SK-N-SH (cell line): ENCODE measurements around the gene C10orf90. TPM values are rescaled to one million over a fixed set of nuclear protein-coding genes. Genes with fewer than 3 reads are reported as not detected.

Source experiments
- CTCF ChIA-PET: fragments of 300-600, 350-600 bp; formaldehyde crosslinking; extraction: SDS; loops from one replicate; lab custom pipeline; 2021; lab: Yijun Ruan, JAX
- POLR2A ChIA-PET: fragments of 350-600 bp; sonication (Branson Sonifier 250); formaldehyde crosslinking; extraction: SDS; loops from one replicate; lab custom pipeline; 2020; ENCODE audit warnings: antibody characterized with exemption, inconsistent platforms; lab: Yijun Ruan, JAX
- DNase-seq: peaks from one replicate; pipeline ENCODE4 v3.0.0; 2012
- H2AFZ ChIP-seq: fragments of 200-600 bp; sonication (generic); 2 replicates; pipeline ENCODE4 v1.8.1; 2016; ENCODE audit warnings: antibody characterized with exemption, mild to moderate bottlenecking, low read depth
- H3F3A ChIP-seq: fragments of 200-600 bp; sonication (generic); replicated peaks from 2 replicates; pipeline ENCODE3; 2016; ENCODE audit warnings: antibody characterized with exemption, mild to moderate bottlenecking; ENCODE audit not compliant: insufficient read depth
- H3K27ac ChIP-seq, 2 experiments: fragments of 200-500 bp in 1 of 2; fragments of 200-600 bp in 1 of 2; sonication (Bioruptor generic) in 1 of 2; sonication (generic), shearing (Covaris generic) in 1 of 2; 2 replicates each; pipeline versions ENCODE4 v1.5.1 to v1.6.1; 2014 to 2016; ENCODE audit warnings: low read depth in 2 of 2, inconsistent platforms in 1 of 2, low read length in 1 of 2, mild to moderate bottlenecking in 1 of 2, mixed read lengths in 1 of 2
- H3K27me3 ChIP-seq: fragments of 200-600 bp; sonication (generic), shearing (Covaris generic); 2 replicates; pipeline ENCODE4 v1.6.1; 2016; ENCODE audit warnings: mixed run types; ENCODE audit not compliant: insufficient read depth
- H3K36me3 ChIP-seq, 2 experiments: fragments of 200-500 bp in 1 of 2; fragments of 200-600 bp in 1 of 2; sonication (Bioruptor generic) in 1 of 2; sonication (generic) in 1 of 2; replicated peaks in 1 of 2; 2 replicates each; pipeline versions ENCODE3 to v1.5.1; 2014 to 2016; ENCODE audit warnings: low read length in 1 of 2, mild to moderate bottlenecking in 1 of 2; ENCODE audit not compliant: insufficient read depth in 2 of 2, control insufficient read depth in 1 of 2
- H3K4me1 ChIP-seq, 2 experiments: fragments of 200-500 bp in 1 of 2; fragments of 200-600 bp in 1 of 2; sonication (Bioruptor generic) in 1 of 2; sonication (generic), shearing (Covaris generic) in 1 of 2; 2 replicates each; pipeline versions ENCODE4 v1.5.1 to v1.6.1; 2014 to 2016; ENCODE audit warnings: low read depth in 1 of 2, low read length in 1 of 2, mixed run types in 1 of 2; ENCODE audit not compliant: insufficient read depth in 2 of 2, control insufficient read depth in 1 of 2
- H3K4me2 ChIP-seq: fragments of 200-600 bp; sonication (generic), shearing (Covaris generic); 2 replicates; pipeline ENCODE4 v1.6.1; 2017; ENCODE audit warnings: mixed run types
- H3K4me3 ChIP-seq, 2 experiments: fragments of 200-500 bp in 1 of 2; fragments of 200-600 bp in 1 of 2; sonication (Bioruptor generic) in 1 of 2; sonication (generic), shearing (Covaris generic) in 1 of 2; 2 replicates each; pipeline versions ENCODE4 v1.5.1 to v1.8.1; 2014 to 2016; ENCODE audit warnings: low read depth in 2 of 2, inconsistent platforms in 1 of 2, low read length in 1 of 2, mild to moderate bottlenecking in 1 of 2, mixed read lengths in 1 of 2, moderate library complexity in 1 of 2
- H3K79me2 ChIP-seq: fragments of 200-600 bp; sonication (generic); 2 replicates; pipeline ENCODE4 v1.8.1; 2017; ENCODE audit warnings: mild to moderate bottlenecking; ENCODE audit not compliant: insufficient read depth
- H3K9ac ChIP-seq: fragments of 200-600 bp; sonication (generic); 2 replicates; pipeline ENCODE4 v1.6.1; 2017; ENCODE audit warnings: mixed run types
- H3K9me2 ChIP-seq: fragments of 200-600 bp; sonication (generic); 2 replicates; pipeline ENCODE4 v1.6.1; 2017; ENCODE audit warnings: mixed run types
- H3K9me3 ChIP-seq: fragments of 200-600 bp; sonication (generic); 2 replicates; pipeline ENCODE4 v1.6.1; 2017; ENCODE audit warnings: mixed run types, mild to moderate bottlenecking, moderate library complexity
- H4K20me1 ChIP-seq: fragments of 200-600 bp; sonication (generic); 2 replicates; pipeline ENCODE4 v1.6.1; 2017; ENCODE audit warnings: mild to moderate bottlenecking, mixed run types; ENCODE audit not compliant: insufficient read depth
- FOXM1 ChIP-seq: IDR thresholded peaks from 2 replicates; pipeline ENCODE4 v1.4.0; 2012; ENCODE audit warnings: low read depth, mild to moderate bottlenecking
- GATA2 ChIP-seq: sonication (generic); formaldehyde crosslinking; IDR thresholded peaks from 2 replicates; pipeline ENCODE4 v1.5.0; 2020; ENCODE audit warnings: mild to moderate bottlenecking, missing genetic modification reagents
- MEF2A ChIP-seq: IDR thresholded peaks from 2 replicates; pipeline ENCODE4 v1.4.0; 2012; ENCODE audit warnings: low read depth, borderline replicate concordance
- MXI1 ChIP-seq: IDR thresholded peaks from 2 replicates; pipeline ENCODE4 v1.6.1; 2012; ENCODE audit warnings: mild to moderate bottlenecking, low read depth, low read length, improper control_type of control experiment
- NRF1 ChIP-seq: IDR thresholded peaks from 2 replicates; pipeline ENCODE4 v1.6.1; 2012; ENCODE audit warnings: low read depth, mild to moderate bottlenecking, low read length
- RCOR1 ChIP-seq: fragments of 150-350 bp; IDR thresholded peaks from 2 replicates; pipeline ENCODE4 v1.6.1; 2017; ENCODE audit warnings: antibody characterized with exemption, low read length
- RFX5 ChIP-seq: IDR thresholded peaks from 2 replicates; pipeline ENCODE4 v1.6.1; 2012; ENCODE audit warnings: mild to moderate bottlenecking, improper control_type of control experiment, low read length
- RXRA ChIP-seq: IDR thresholded peaks from 2 replicates; pipeline ENCODE4 v1.4.0; 2012; ENCODE audit warnings: low read depth, mild to moderate bottlenecking, borderline replicate concordance
- SIN3A ChIP-seq: IDR thresholded peaks from 2 replicates; pipeline ENCODE4 v1.6.1; 2012; ENCODE audit warnings: low read depth, mild to moderate bottlenecking, low read length, moderate library complexity, borderline replicate concordance
- SMC3 ChIP-seq: IDR thresholded peaks from 2 replicates; pipeline ENCODE4 v1.6.1; 2012; ENCODE audit warnings: low read depth, low read length, improper control_type of control experiment
- YY1 ChIP-seq: IDR thresholded peaks from 2 replicates; pipeline ENCODE4 v1.4.0; 2012; ENCODE audit warnings: low read depth, mild to moderate bottlenecking
- WGBS: methylation state at CpG from one replicate; pipeline ENCODE4 v1.1.6; 2017; ENCODE audit warnings: low lambda C conversion rate; 5-methylcytosine and 5-hydroxymethylcytosine counted together
- polyA plus RNA-seq, 3 experiments: library from polyadenylated mRNA; depleted of rRNA; stranded (reverse); fragments of >200 nt; gene quantifications; 2 replicates each; pipeline ENCODE4 v1.2.3, GENCODE V29; 2012
- TF ChIP-seq, protein P1 (sequence below): fragments of 150-350 bp; IDR thresholded peaks from 2 replicates; pipeline ENCODE4 v1.6.1; 2017; ENCODE audit warnings: antibody characterized with exemption, low read length, low read depth, borderline replicate concordance
- TF ChIP-seq, protein P2 (sequence below): IDR thresholded peaks from 2 replicates; pipeline ENCODE4 v1.4.0; 2012; ENCODE audit warnings: low read depth

Gene C10orf90
- polyA plus RNA-seq, 1 of the 3 experiments (the other 2 are of a cell fraction), result 0.21 TPM

DNA sequence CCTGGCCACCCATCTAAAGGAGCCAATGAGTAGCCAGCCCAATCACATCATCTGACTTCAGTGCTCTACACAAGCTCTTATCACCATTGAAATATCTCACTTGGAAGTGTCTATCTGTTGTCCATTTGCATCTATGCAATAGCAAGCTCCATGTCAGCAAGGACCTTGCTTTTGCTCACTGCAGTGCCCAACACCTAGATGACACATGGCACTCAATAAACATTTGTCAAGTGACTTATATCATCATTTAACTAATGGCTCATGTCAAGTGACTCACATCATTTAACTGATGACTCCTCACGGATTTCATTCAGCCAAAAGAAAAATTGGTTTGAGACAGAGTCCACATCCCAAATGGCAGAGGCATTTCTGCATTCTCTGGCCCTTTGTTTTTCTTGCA, 189.3 kb downstream of the C10orf90 start:
- CTCF ChIA-PET, result interaction anchor here (1.6 kb wide), 1 partner anchor 15 kb away, joined by 3 read pairs; no protein-coding TSS in a partner anchor
- Histone ChIP-seq H3K9me3 (no peaks in the 10 kb centered on the region), H3K36me3 (no peaks in the 10 kb centered on the region), H3K4me3 (no peak overlapping the region), H3K27me3 (no peaks in the 10 kb centered on the region), H2AFZ (no peak overlapping the region), H3K9me2 (no peaks in the 10 kb centered on the region), H4K20me1 (no peaks in the 10 kb centered on the region), H3K4me1 (no peaks in the 10 kb centered on the region), H3K4me2 (no peak overlapping the region), H3F3A (no peaks in the 10 kb centered on the region), H3K27ac (no peak overlapping the region), H3K9ac (no peak overlapping the region), H3K79me2 (no peaks in the 10 kb centered on the region)
- POLR2A ChIA-PET, result no interaction called here
- WGBS, result 21% methylated on average over 1 of the region's 1 CpG
- DNase-seq, result no peak
- TF ChIP-seq GATA2 (CRISPR knock-in tag) (no peak), MEF2A (no peak), RFX5 (no peak), MXI1 (no peak), FOXM1 (no peak), SIN3A (no peak), NRF1 (no peak), RXRA (no peak)
- TF ChIP-seq, protein P1, sequence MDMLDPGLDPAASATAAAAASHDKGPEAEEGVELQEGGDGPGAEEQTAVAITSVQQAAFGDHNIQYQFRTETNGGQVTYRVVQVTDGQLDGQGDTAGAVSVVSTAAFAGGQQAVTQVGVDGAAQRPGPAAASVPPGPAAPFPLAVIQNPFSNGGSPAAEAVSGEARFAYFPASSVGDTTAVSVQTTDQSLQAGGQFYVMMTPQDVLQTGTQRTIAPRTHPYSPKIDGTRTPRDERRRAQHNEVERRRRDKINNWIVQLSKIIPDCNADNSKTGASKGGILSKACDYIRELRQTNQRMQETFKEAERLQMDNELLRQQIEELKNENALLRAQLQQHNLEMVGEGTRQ, result no peak

DNA sequence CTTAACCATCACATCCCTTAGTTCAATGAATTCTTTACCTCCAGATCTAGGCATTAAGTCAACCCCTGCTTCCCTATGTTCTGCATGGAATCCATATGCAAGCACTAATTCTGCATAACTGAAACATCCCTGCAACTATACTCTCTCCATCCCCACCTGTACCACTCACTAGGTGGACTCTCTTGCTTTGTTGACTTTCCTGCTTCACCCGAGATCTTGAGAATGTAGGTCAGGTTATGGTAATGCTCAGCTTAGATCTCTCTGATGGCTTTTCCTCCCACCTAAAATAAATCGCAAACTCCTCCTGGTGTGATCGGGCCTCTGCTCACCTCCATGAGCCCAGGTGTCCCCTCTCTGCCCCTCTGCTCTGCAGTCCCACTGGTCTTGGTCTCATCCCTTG, 189.8 kb downstream of the C10orf90 start:
- TF ChIP-seq, protein P2, sequence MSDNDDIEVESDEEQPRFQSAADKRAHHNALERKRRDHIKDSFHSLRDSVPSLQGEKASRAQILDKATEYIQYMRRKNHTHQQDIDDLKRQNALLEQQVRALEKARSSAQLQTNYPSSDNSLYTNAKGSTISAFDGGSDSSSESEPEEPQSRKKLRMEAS, result no peak
- TF ChIP-seq FOXM1 (no peak), MXI1 (no peak), YY1 (no peak), RCOR1 (no peak), SMC3 (no peak)
- H4K20me1 ChIP-seq, result no peaks in the 10 kb centered on the region
- no peaks in the 10 kb centered on the region for H3K27me3 ChIP-seq
- no peak overlapping the region for H3K4me3 ChIP-seq
- no peaks in the 10 kb centered on the region for H3K79me2 ChIP-seq
- H3K4me1 ChIP-seq, result no peaks in the 10 kb centered on the region
- H3F3A ChIP-seq, result no peaks in the 10 kb centered on the region
- H2AFZ ChIP-seq, result no peak overlapping the region
- no peak overlapping the region for H3K27ac ChIP-seq
- H3K9me3 ChIP-seq, result no peaks in the 10 kb centered on the region
- H3K9me2 ChIP-seq, result no peaks in the 10 kb centered on the region
- no peak overlapping the region for H3K4me2 ChIP-seq
- H3K9ac ChIP-seq, result no peak overlapping the region
- H3K36me3 ChIP-seq, result no peaks in the 10 kb centered on the region
- POLR2A ChIA-PET, result no interaction called here
- CTCF ChIA-PET, result interaction anchor here (1.6 kb wide), 1 partner anchor 14 kb away, joined by 3 read pairs; no protein-coding TSS in a partner anchor
- DNase-seq, result no peak
- 63% methylated on average over 3 of the region's 3 CpGs for WGBS
